AG10803 (cell line): ENCODE data around the gene RNF8.

ENCODE experiments used
- DNase-seq: peaks from one replicate; pipeline ENCODE4 v3.0.0; 2010; ENCODE audit warnings: low read depth
- H3K4me3 ChIP-seq: 2 replicates; pipeline ENCODE4 v1.5.1; 2011; ENCODE audit warnings: mild to moderate bottlenecking, low read length, control low read depth
- TF ChIP-seq, protein P1 (sequence below): conservative IDR thresholded peaks from 2 replicates; pipeline ENCODE4 v1.5.1; 2011; ENCODE audit warnings: mild to moderate bottlenecking, low read length, control low read depth, inconsistent platforms

The RNF8 gene

DNA sequence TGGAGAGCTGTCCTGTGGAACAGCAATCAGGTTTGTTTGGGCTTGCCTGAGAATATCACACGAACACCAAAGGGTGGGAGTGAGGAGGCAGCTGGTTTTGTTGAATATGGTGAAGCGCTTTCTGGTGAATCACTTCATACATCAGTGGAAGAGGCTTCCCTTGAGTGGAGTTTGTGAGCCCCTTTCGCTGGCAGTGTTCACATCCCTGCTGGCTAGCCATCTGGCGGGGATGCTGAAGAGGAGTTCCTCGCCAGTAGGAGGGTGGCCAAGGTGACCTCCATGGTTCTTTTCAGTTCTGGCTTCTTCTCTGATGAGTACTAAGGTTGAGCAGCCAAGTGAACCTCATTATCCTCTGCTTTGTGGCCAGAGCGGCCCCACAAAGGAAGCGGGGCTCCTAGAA, 37.7 kb upstream of the RNF8 start:
- H3K4me3 ChIP-seq, result no peak overlapping the region
- DNase-seq, result no peak
- TF ChIP-seq, protein P1, sequence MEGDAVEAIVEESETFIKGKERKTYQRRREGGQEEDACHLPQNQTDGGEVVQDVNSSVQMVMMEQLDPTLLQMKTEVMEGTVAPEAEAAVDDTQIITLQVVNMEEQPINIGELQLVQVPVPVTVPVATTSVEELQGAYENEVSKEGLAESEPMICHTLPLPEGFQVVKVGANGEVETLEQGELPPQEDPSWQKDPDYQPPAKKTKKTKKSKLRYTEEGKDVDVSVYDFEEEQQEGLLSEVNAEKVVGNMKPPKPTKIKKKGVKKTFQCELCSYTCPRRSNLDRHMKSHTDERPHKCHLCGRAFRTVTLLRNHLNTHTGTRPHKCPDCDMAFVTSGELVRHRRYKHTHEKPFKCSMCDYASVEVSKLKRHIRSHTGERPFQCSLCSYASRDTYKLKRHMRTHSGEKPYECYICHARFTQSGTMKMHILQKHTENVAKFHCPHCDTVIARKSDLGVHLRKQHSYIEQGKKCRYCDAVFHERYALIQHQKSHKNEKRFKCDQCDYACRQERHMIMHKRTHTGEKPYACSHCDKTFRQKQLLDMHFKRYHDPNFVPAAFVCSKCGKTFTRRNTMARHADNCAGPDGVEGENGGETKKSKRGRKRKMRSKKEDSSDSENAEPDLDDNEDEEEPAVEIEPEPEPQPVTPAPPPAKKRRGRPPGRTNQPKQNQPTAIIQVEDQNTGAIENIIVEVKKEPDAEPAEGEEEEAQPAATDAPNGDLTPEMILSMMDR, result no peak

- H3K4me3 ChIP-seq, result no peak overlapping the region
- TF ChIP-seq, protein P1, result no peak
- DNase-seq, result no peak
These were observed 36.3 kb upstream of the RNF8 start for GRCh38 chr6:37317312-37318038.

DNA sequence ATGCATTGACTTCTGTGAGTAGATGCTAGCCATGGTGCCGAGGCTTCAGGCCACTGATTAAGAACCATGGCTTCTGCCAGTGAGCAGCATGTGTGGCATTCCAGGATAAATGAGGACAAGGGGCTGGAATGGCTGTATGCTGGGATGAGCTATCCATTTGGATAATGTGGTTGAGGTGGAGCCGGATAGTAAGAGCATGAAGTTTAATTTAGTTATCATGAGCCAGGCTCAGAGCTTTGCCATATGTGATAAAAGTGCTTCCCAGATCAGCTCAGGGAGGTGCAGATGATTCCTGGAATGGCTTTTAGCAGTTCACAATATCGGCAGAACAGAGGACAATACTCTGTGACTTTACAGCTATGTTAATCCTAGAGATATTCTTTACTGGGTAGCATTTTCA, 34.6 kb upstream of the RNF8 start:
- TF ChIP-seq, protein P1, result no peak
- DNase-seq, result peak; percentile 12
- no peak overlapping the region for H3K4me3 ChIP-seq

DNA sequence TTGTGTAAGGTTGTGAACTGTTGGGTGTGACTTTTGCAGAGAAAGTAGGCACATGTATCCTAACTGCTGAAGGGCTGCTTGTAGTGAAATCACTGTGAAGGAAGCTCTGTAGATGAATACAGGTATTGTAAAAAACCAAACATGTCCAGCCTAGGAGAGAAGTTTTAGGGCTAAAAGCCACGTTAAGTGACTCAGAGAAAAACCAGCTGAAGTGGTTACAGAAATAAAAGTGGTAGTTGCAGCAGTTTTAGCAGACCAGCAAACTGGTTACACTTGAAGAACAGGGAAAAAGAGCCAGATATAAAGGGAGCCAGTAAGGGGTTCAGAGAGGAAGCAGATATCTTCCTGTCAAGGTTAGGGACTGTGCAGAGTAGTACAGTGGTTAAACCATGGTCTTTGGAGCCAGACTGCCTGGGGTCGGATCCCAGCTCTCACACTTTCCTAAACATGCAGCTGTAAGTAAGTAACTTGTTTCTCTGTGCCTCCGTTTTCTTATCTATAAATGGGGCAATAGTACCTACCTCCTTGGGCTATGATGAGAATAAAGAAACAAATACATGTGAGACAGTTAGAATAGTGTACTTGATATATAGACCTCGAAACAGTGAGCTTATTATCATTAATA, 33.8 kb upstream of the RNF8 start:
- H3K4me3 ChIP-seq, result no peak overlapping the region
- TF ChIP-seq, protein P1, result no peak
- DNase-seq, result peak; percentile 44

DNA sequence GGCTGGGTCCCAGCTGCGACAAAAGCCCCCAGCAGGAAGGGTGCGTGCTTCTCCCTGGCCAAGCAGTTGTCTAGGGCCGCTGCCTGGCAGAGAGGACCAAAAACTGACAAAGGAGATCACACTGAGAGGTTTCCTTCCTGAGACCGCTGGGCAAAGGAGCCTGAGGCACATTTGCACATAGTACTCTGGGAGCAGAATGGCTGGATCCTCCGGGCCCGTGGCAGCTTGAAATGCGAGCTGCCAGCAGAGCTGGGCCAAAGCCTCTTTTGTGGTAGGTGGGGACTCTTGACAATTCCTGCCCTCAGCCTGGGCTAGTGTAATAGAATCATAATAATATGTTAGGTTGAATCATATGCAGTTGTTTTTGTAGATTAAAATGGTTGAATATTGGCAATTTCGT, 33.1 kb upstream of the RNF8 start:
- H3K4me3 ChIP-seq, result no peak overlapping the region
- TF ChIP-seq, protein P1, result no peak
- no peak for DNase-seq

- no peak overlapping the region for H3K4me3 ChIP-seq
- TF ChIP-seq, protein P1, result no peak
- no peak for DNase-seq
These were observed 32.7 kb upstream of the RNF8 start for GRCh38 chr6:37321101-37321500.
